ENCODE measurements around the gene MOV10. TPM values are rescaled to one million over a fixed set of nuclear protein-coding genes. Genes with fewer than 3 reads are reported as not detected.

The MOV10 gene
- total RNA-seq, 1 experiment from 2014 or later, result 13.8 TPM

DNA sequence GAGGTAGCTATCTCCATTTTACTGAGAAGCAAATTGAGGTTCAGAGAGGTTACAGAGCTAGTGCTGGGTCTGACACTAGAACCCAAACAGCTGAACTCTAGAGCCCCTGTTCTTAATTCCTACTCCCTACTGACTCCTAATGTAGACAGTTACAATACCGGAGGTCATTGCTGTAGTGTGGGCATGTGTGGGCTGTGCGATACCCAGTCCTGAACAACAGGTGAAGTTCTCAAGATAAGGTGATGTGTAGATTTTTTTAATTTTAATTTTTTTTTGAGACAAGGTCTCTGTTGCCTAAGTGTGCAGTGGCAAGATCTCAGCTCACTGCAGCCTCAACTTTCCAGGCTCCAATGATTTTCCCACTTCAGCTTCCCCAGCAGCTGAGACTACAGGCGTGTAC is 34.0 kb downstream of the MOV10 start:
- Histone ChIP-seq H3K4me1 (ENCODE audit: low read length) (peaks cover 29% of the 10 kb centered on the region), H3K79me2 (ENCODE audit: low read length) (no peaks in the 10 kb centered on the region), H4K20me1 (ENCODE audit: insufficient read depth, low read depth, low read length) (0 out of 2 replicates have a peak, but pooled peaks cover 4% of the 10 kb centered on the region), H3K4me2 (ENCODE audit: low read depth, low read length, poor library complexity, severe bottlenecking) (no peak overlapping the region), H3K9me2 (replicated peaks; ENCODE audit: insufficient read depth, low read length) (no peaks in the 10 kb centered on the region), H3K9ac (ENCODE audit: low read length) (no peak overlapping the region), H3K36me3 (ENCODE audit: insufficient read depth, low read length) (no peaks in the 10 kb centered on the region), H3K27ac (ENCODE audit: low read length) (no peak overlapping the region), H3K4me3 (ENCODE audit: low read length) (no peak overlapping the region), H3K27me3 (ENCODE audit: low read length) (no peaks in the 10 kb centered on the region), H2AFZ (ENCODE audit: low read length) (no peak overlapping the region), H3K9me3 (ENCODE audit: low read length) (no peaks in the 10 kb centered on the region)
- DNase-seq, result no peak

DNA sequence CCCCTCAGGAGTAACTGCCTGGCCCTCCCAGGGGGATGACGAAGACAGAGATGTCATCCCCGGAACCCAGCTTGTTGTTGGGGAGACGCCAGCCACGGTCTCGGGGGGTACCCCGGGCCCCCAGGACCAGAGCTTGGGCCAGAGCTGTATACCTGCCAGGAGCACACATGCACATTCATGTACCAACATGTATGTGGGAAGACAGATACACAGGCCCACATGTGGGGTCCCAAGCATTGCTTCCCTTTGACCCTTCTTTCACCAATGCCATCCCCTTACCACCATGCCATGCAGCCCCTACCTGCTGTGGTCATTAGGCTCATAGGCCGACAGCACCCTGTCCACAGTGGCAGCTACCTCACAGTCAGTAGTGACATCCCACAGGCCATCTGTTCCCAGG is 35.7 kb downstream of the MOV10 start:
- no peaks in the 10 kb centered on the region for H3K36me3 ChIP-seq (ENCODE audit: insufficient read depth, low read length)
- no peak overlapping the region for H3K27ac ChIP-seq (ENCODE audit: low read length)
- H3K9ac ChIP-seq (ENCODE audit: low read length), result no peak overlapping the region
- no peaks in the 10 kb centered on the region for H3K9me3 ChIP-seq (ENCODE audit: low read length)
- peaks cover 33% of the 10 kb centered on the region for H3K4me1 ChIP-seq (ENCODE audit: low read length)
- H4K20me1 ChIP-seq (ENCODE audit: insufficient read depth, low read depth, low read length), result peaks cover 3% of the 10 kb centered on the region
- H3K4me2 ChIP-seq (ENCODE audit: low read depth, low read length, poor library complexity, severe bottlenecking), result no peak overlapping the region
- no peak overlapping the region for H3K4me3 ChIP-seq (ENCODE audit: low read length)
- no peak overlapping the region for H2AFZ ChIP-seq (ENCODE audit: low read length)
- no peak for DNase-seq
- no peaks in the 10 kb centered on the region for H3K79me2 ChIP-seq (ENCODE audit: low read length)
- no peaks in the 10 kb centered on the region for H3K9me2 ChIP-seq (replicated peaks; ENCODE audit: insufficient read depth, low read length)
- H3K27me3 ChIP-seq (ENCODE audit: low read length), result no peaks in the 10 kb centered on the region

DNA sequence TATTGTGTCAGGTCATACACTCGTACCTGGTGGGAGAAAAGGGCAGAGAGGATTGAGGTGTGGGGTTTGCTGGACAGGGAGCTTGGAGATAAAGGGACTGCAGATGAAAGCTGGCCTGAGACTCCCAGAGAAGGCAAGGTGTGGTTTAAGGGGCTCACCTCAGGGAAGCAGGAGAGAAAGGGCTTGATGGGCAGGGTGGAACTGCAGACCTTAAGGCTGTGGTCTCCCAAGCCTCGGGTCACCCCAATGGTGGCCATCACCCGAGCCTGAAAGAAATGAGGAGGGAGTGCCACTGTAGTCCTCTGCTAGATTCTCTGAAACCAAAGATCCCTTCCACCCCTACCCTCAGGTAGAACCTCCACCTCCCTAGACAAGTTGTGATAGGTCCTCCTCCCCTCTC is 36.1 kb downstream of the MOV10 start:
- Histone ChIP-seq H3K27ac (ENCODE audit: low read length) (no peak overlapping the region), H3K4me3 (ENCODE audit: low read length) (no peak overlapping the region), H3K9ac (ENCODE audit: low read length) (no peak overlapping the region), H4K20me1 (ENCODE audit: insufficient read depth, low read depth, low read length) (peaks cover 3% of the 10 kb centered on the region), H2AFZ (ENCODE audit: low read length) (no peak overlapping the region), H3K79me2 (ENCODE audit: low read length) (no peaks in the 10 kb centered on the region), H3K9me2 (replicated peaks; ENCODE audit: insufficient read depth, low read length) (no peaks in the 10 kb centered on the region), H3K9me3 (ENCODE audit: low read length) (no peaks in the 10 kb centered on the region), H3K27me3 (ENCODE audit: low read length) (no peaks in the 10 kb centered on the region), H3K36me3 (ENCODE audit: insufficient read depth, low read length) (no peaks in the 10 kb centered on the region), H3K4me2 (ENCODE audit: low read depth, low read length, poor library complexity, severe bottlenecking) (no peak overlapping the region), H3K4me1 (ENCODE audit: low read length) (peaks cover 32% of the 10 kb centered on the region)
- no peak for DNase-seq

DNA sequence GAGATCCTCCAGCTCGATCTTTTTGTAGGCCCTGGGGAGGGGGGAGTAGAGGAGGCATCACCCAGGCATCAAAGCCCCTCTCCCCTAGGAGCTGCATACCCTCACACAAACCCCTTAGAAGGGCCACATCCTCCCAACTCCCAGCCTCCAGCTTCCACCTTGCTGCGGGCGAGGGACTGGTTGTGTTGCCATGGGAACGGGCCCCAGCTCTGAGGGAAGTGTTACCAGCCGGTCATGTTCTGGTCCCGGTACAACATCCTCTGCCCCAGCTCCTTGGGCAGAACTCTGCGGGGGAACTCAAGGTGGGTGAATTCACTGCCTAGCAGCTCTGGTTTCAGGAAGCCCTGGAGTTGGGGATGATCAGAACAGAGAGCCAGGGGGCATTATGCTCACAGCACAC is 36.6 kb downstream of the MOV10 start:
- Histone ChIP-seq H3K9ac (ENCODE audit: low read length) (no peak overlapping the region), H3K36me3 (ENCODE audit: insufficient read depth, low read length) (no peaks in the 10 kb centered on the region), H3K27ac (ENCODE audit: low read length) (no peak overlapping the region), H3K9me2 (replicated peaks; ENCODE audit: insufficient read depth, low read length) (no peaks in the 10 kb centered on the region), H3K4me1 (ENCODE audit: low read length) (peaks cover 32% of the 10 kb centered on the region), H3K27me3 (ENCODE audit: low read length) (no peaks in the 10 kb centered on the region), H3K4me2 (ENCODE audit: low read depth, low read length, poor library complexity, severe bottlenecking) (no peak overlapping the region), H2AFZ (ENCODE audit: low read length) (no peak overlapping the region), H3K79me2 (ENCODE audit: low read length) (no peaks in the 10 kb centered on the region), H4K20me1 (ENCODE audit: insufficient read depth, low read depth, low read length) (peaks cover 3% of the 10 kb centered on the region), H3K9me3 (ENCODE audit: low read length) (no peaks in the 10 kb centered on the region), H3K4me3 (ENCODE audit: low read length) (no peak overlapping the region)
- DNase-seq, result no peak

DNA sequence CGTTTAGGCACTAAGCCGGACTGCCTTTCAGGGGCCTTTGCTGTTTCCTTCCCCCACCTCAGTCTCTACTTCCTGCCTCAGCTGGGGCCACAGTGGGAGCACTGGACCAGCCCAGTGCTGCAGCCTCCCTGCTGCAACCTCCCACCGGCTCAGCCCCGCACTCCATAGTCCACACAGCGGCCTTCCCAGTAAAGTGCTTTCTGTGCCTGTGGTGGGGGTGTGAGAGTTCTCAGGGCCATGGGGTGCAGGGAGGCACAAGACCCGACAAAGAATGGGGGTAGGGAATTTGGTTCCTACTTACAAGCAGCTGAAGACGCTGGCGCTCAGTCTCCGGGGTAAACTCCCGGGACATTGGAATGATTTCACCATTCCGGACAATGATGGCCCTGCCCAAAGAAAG is 37.2 kb downstream of the MOV10 start:
- H3K9ac ChIP-seq (ENCODE audit: low read length), result no peak overlapping the region
- H3K27me3 ChIP-seq (ENCODE audit: low read length), result no peaks in the 10 kb centered on the region
- no peaks in the 10 kb centered on the region for H3K79me2 ChIP-seq (ENCODE audit: low read length)
- DNase-seq, result no peak
- no peak overlapping the region for H2AFZ ChIP-seq (ENCODE audit: low read length)
- H3K4me1 ChIP-seq (ENCODE audit: low read length), result peaks cover 29% of the 10 kb centered on the region
- H3K4me3 ChIP-seq (ENCODE audit: low read length), result no peak overlapping the region
- H3K36me3 ChIP-seq (ENCODE audit: insufficient read depth, low read length), result no peaks in the 10 kb centered on the region
- H3K4me2 ChIP-seq (ENCODE audit: low read depth, low read length, poor library complexity, severe bottlenecking), result no peak overlapping the region
- H3K9me2 ChIP-seq (replicated peaks; ENCODE audit: insufficient read depth, low read length), result no peaks in the 10 kb centered on the region
- no peaks in the 10 kb centered on the region for H3K9me3 ChIP-seq (ENCODE audit: low read length)
- no peak overlapping the region for H3K27ac ChIP-seq (ENCODE audit: low read length)
- H4K20me1 ChIP-seq (ENCODE audit: insufficient read depth, low read depth, low read length), result peaks cover 3% of the 10 kb centered on the region

DNA sequence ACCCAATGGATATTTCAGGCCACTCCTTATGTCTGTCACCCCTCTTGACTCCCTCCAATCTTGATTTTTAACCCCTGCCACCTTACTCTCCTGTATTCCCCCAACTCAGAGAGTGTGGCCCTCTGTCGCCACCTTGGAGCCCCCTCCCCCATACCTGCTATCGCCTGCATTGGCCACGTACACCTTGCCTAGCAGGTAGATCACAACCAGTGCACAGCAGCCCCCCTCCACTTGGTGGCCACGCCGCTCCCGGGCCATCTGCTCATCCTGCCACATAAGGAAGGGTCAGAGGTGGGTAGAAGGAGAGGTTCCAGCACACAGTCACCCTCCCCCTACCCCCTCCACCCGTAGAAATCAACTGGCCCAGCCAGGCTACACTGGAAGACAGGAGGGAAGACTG is 37.7 kb downstream of the MOV10 start:
- H3K4me1 ChIP-seq (ENCODE audit: low read length), result peaks cover 27% of the 10 kb centered on the region
- no peaks in the 10 kb centered on the region for H3K9me2 ChIP-seq (replicated peaks; ENCODE audit: insufficient read depth, low read length)
- H3K27ac ChIP-seq (ENCODE audit: low read length), result no peak overlapping the region
- no peak overlapping the region for H3K9ac ChIP-seq (ENCODE audit: low read length)
- no peak overlapping the region for H3K4me3 ChIP-seq (ENCODE audit: low read length)
- no peak for DNase-seq
- H3K9me3 ChIP-seq (ENCODE audit: low read length), result no peaks in the 10 kb centered on the region
- H4K20me1 ChIP-seq (ENCODE audit: insufficient read depth, low read depth, low read length), result peaks cover 3% of the 10 kb centered on the region
- no peaks in the 10 kb centered on the region for H3K36me3 ChIP-seq (ENCODE audit: insufficient read depth, low read length)
- no peak overlapping the region for H3K4me2 ChIP-seq (ENCODE audit: low read depth, low read length, poor library complexity, severe bottlenecking)
- no peaks in the 10 kb centered on the region for H3K27me3 ChIP-seq (ENCODE audit: low read length)
- H3K79me2 ChIP-seq (ENCODE audit: low read length), result no peaks in the 10 kb centered on the region
- no peak overlapping the region for H2AFZ ChIP-seq (ENCODE audit: low read length)

DNA sequence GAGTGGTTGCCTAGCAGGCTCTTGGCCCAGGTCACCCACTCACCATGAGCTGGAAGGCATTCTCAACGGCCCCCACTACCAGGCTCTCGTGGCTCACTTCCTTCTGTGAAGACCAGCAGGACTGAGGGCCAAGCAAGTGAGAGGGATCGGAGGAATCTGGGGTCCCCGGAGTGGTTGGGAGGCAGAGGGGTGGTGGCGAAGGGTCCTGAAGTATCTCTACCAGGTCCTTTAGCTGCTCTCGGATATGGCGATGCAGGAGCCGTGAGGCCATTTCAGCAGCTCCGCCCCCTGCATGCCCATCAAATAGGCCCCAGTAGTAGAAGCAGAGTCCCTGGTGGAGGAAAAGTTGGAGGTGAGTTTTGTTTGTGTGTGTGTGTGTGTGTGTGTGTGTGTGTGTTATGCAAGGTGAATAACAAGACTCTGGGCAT is 38.3 kb downstream of the MOV10 start:
- H3K4me2 ChIP-seq (ENCODE audit: low read depth, low read length, poor library complexity, severe bottlenecking), result no peak overlapping the region
- no peaks in the 10 kb centered on the region for H3K79me2 ChIP-seq (ENCODE audit: low read length)
- H3K4me3 ChIP-seq (ENCODE audit: low read length), result no peak overlapping the region
- H3K36me3 ChIP-seq (ENCODE audit: insufficient read depth, low read length), result no peaks in the 10 kb centered on the region
- no peak overlapping the region for H3K9ac ChIP-seq (ENCODE audit: low read length)
- H3K4me1 ChIP-seq (ENCODE audit: low read length), result peaks cover 24% of the 10 kb centered on the region
- DNase-seq, result no peak
- no peak overlapping the region for H3K27ac ChIP-seq (ENCODE audit: low read length)
- H4K20me1 ChIP-seq (ENCODE audit: insufficient read depth, low read depth, low read length), result peaks cover 3% of the 10 kb centered on the region
- H2AFZ ChIP-seq (ENCODE audit: low read length), result no peak overlapping the region
- H3K27me3 ChIP-seq (ENCODE audit: low read length), result no peaks in the 10 kb centered on the region
- H3K9me3 ChIP-seq (ENCODE audit: low read length), result no peaks in the 10 kb centered on the region
- H3K9me2 ChIP-seq (replicated peaks; ENCODE audit: insufficient read depth, low read length), result no peaks in the 10 kb centered on the region

DNA sequence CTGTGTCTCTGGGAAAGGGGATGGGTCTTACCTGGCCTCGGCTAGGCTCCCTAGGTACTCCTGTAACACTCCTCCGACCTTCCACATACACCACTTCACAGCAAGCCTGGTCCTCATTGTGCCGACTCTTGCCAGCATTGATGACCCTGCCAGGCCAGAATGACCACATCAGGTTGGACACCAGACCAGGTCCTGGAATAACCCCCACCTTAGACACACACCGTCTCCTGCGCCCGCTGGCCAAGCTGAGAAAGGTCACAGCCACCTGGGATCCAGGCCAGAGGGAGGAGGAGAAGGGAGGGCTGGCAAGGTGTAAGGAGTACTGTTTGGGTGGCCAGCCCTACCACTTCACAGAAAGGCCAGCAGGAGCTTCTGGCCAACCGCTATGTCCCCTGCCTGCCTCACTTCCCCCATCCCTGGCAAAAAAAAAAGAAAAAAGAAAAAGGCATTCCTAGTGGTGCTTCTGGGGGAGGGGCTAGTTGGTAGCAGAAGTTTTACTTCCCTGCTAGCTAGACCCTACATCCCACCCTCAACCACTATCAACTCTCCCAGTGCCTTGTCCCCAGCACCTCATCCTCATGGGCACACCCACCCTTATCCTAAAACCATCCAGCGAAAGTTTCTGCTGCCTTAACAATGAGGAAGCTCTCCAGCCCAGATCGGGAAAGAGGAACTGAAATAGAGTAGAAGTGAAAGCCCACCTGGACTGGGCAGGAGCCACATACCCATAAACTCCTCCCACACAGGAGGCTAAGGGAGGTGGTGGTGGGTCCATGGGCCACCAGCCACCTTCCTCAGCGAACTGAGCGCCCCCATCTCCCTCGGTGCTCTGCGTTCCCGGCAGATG is 39.2 kb downstream of the MOV10 start:
- H3K27ac ChIP-seq (ENCODE audit: low read length), result no peak overlapping the region
- peak overlapping the region; percentile 77 for H3K4me2 ChIP-seq (ENCODE audit: low read depth, low read length, poor library complexity, severe bottlenecking)
- H3K4me1 ChIP-seq (ENCODE audit: low read length), result peaks cover 24% of the 10 kb centered on the region
- H3K79me2 ChIP-seq (ENCODE audit: low read length), result no peaks in the 10 kb centered on the region
- no peaks in the 10 kb centered on the region for H3K9me3 ChIP-seq (ENCODE audit: low read length)
- no peaks in the 10 kb centered on the region for H3K9me2 ChIP-seq (replicated peaks; ENCODE audit: insufficient read depth, low read length)
- H4K20me1 ChIP-seq (ENCODE audit: insufficient read depth, low read depth, low read length), result peaks cover 3% of the 10 kb centered on the region
- no peak overlapping the region for H2AFZ ChIP-seq (ENCODE audit: low read length)
- DNase-seq, result peak; percentile 66
- H3K27me3 ChIP-seq (ENCODE audit: low read length), result no peaks in the 10 kb centered on the region
- H3K9ac ChIP-seq (ENCODE audit: low read length), result no peak overlapping the region
- peak overlapping the region; percentile 68 for H3K4me3 ChIP-seq (ENCODE audit: low read length)
- no peaks in the 10 kb centered on the region for H3K36me3 ChIP-seq (ENCODE audit: insufficient read depth, low read length)
